ENCODE measurements around the gene SAMD8.

Gene SAMD8

GRCh38 chr10:75111365-75111906 lies at the start of gene SAMD8:
Gene SAMD8 (plus strand): TSS chr10:75111656. CDS start chr10:75150529, 38,873 bp downstream.
- DNase-seq (ENCODE audit: low spot score): peak; percentile 100

DNA sequence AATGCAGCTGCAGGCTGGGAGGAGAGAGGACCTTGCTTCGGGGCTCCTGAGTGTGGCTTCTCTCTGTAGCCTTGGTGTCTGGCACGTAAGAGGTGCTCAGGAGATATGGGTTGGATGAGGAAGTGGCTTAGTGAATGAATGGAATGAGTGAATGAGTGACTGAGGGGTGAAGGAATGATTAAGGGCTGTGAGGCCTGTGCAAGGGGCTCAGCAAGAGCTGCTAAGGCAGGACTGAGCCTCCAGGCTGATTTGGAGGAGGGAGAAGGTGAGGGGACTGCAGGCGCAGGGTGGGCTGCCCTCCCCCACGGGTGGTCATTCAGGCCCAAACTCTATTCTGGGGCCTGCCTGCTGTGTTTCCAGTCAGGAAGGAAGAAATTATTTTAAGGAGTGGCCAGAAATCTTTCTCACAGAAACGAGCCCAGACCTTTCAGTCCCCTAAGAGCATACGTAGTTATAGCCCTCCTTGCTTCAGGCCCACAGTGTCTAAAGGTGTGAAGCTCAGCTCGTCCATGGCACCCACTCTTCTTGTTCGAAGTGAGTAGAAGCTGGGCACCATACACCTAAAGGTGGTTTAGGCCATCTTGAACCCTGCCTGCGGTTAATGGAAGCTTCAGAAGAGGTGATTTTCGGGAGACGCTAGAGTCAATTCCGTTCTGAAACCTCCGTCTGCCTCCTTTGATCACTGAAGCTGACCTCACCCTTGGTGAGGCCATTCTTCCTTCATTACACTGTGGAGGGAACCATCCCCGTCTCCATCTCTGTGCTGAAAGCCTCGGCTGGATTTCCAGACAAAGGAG lies 49.5 kb upstream of the SAMD8 start:
- no peak for DNase-seq (ENCODE audit: low spot score)

DNA sequence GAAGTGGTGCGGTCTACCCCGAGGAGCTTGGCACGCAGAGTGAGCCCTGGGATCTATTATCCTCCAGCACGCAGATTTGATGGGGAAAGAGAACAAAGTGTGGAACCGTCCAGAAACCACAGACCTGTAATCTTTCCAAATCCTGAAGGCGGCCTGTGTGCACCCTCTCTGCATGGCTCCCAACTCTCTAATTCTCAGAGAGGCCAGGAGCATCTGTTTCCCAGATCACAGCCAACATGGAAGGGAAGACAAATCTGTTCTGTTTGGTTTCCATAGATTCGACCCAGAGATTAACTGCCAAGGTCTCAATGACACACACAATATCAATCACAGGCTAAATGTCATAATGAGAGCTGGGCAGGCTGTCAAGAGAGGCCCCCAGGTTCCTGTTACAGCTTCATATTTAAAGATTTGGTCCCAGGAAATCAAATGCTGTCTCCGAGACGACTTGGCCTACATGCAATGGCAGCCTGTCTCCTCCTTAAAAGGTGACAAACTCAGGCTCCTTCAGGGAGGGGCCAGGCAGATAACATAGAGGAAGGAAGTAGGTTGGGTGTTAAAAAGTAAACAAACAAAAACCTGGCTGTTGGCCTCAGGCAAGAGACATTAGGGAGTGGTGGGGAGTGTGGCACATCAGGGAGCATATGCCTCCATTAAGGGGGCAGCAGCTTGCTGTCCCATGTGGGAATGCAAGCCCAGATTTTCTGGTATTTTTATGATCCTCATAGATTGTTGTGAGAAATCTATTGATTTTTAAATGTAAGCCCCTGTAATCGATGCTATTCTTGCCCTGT lies 48.8 kb upstream of the SAMD8 start:
- DNase-seq (ENCODE audit: low spot score): peak; percentile 89

DNA sequence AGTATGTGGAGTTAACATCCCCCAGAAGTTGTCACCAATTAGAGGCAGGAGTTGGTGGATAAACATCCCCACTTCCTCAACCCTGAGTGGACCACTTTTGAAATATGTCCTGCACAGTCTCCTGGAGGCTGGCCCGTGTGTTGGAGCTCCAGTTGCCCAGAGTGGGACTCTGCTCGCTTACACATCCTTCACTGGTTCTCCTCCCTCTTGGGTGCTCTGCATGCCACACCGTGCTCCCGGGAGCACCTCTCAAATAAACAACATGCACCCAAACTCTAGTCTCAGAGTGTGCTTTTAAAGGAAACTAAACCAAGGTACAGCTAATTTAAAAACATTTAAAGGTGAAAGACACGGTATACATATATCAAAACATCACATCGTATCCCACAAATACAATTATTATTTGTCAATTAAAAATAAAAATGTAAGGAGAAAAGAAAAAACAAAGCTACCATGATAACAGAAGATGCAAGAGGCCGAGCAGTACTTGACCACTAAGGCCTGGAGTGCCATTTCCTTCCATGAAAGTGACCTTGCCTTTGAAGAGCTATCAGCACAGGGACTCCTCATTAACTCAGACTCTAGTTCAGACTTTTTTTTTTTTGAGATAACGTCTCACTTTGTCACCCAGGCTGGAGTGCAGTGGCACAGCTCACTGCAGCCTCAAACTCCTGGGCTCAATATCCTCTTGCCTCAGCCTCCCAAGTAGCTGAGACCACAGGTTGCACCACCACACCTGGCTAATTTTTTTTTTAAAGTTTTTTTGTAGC lies 47.8 kb upstream of the SAMD8 start:
- no peak for DNase-seq (ENCODE audit: low spot score)

- DNase-seq (ENCODE audit: low spot score): no peak
Measured at GRCh38 chr10:75065076-75065475, 46.4 kb upstream of the SAMD8 start.

GRCh38 chr10:75066271-75066670 lies 45.2 kb upstream of the SAMD8 start:
- DNase-seq (ENCODE audit: low spot score): no peak

DNA sequence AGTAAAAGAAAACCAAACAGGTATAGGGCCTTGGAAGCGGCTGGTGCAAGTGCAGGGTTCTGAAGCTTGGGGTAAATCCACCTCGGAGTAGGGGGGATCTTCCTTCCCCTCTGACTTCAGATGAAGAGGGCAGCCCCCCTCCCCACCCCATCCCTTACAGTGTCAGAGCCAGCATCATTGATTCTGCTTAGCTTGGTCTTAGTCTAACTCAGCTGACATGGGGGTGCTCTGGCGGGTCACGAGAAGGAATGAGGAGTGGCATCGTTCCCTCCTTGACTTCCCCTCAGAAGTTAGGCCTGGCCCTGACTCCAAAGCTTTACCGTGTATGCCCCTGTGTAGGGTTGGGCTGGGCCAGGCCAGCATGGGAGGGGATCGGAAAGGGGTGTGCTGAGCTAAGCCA lies 44.2 kb upstream of the SAMD8 start:
- no peak for DNase-seq (ENCODE audit: low spot score)

DNA sequence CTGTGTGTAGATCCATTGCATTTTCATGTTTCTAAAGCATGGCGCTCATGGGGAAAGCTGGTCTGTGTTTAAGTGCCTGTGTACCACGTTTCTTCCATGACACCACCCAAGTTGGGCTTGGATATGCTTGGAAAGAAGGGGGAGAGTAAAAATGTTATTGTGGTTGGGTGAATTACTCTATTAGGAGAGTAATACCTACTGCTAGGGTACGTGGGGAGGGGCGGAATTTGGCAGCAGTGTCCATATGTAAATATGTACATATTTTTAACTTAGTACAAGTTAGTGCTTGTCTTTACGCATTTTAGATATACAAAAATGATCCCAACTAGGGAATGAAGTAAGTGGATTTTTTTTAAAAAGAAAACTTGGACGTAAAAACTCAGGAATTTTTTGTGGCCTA lies 42.9 kb upstream of the SAMD8 start:
- no peak for DNase-seq (ENCODE audit: low spot score)

DNA sequence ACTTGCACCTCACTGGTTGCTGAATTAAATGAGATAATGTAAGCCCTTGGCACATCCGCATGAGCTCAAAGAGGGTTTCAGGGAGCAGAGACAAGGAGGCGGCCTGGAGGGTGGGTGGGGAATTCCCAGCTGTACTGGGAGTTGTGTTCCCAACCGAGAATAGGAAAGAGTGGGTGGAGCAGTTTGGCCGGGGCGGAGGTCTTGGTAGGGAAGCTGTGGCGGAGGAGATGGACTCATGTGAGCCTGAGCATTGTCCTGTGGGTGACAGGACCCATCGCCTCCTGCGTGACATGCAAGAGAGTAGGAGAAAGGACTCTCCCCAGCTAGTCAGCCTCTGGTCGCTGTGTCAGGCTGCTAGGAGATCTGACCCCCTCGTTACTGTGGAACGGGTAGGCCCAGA lies 41.0 kb upstream of the SAMD8 start:
- DNase-seq (ENCODE audit: low spot score): no peak

DNA sequence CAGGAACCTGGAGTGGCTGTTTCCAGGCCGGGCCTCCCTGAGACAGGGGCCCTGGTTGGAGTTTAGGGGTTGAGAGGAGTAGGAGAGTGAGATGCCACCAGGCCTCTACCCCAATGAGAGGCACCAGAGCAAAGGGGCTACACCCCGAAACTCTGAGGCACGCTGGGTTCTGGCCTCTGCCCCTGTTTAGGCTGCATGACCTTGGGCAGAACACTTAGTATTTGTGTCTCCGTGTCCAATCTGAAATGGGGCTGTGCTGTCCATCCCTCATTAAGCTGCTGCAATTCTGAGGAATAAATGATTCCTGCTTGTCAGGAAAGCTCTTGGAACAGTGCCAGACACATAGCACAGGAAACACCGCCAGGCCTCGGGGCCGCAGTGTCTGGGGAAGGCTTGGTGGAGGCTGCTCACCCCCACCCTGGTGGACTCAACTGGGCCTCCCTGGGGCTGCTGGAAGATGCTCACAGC lies 40.5 kb upstream of the SAMD8 start:
- DNase-seq (ENCODE audit: low spot score): no peak

- no peak for DNase-seq (ENCODE audit: low spot score)
Measured at GRCh38 chr10:75071756-75072155, 39.7 kb upstream of the SAMD8 start.

GRCh38 chr10:75072727-75073126 lies 38.7 kb upstream of the SAMD8 start:
- DNase-seq (ENCODE audit: low spot score): no peak

GRCh38 chr10:75073442-75073841 lies 38.0 kb upstream of the SAMD8 start:
- no peak for DNase-seq (ENCODE audit: low spot score)

DNA sequence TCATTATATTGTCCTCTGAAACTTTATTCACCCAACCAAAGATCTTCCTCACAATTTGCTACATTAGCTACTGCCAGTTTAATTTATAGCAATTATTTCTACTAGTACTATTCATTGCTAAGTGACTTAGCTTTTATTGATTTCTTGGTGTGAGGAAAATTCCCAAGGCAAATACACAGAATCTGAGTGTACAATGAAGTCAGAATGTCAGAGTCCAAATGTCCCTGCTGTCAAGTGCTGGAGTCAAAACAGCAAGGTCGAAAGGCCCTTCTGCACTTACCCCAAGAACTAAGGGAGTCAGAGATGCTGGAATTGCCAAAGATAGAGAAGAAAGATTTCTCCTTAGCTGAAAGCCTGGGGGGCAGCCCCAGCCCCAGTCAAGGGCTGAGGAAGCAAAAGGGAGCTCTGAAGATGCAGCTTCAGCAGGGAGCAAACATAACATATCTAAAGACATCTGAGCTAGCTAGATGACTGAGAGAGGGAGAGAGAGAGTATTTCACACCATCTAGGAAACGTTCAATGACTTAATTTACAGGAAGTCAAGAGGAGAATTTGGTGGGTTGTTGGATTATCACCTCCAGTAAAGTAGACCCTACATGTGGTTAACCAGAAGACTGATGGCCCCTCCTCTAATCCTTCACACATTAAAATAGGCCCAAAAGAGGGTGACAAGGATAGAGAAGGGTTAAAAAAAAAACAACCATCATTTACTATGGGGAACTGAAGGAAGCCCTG lies 36.6 kb upstream of the SAMD8 start:
- no peak for DNase-seq (ENCODE audit: low spot score)

DNA sequence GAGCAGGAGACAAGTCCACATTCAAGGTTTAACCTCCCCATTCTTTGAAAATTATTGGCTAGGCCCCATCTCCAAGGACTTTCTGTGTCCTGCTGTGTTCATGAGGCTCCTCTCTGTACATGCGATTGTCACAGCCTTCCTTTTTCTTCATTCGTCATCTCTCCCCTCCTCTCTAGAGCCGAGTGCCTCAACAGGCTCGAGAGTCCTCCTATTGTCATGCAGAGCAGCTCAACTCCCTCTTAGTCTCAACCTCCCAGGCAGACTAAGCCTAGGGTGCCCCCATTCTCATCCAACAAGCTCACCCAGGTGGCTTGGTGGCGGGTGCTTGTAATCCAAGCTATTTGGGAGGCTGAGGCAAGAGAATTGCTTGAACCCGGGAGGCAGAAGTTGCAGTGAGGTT lies 35.1 kb upstream of the SAMD8 start:
- no peak for DNase-seq (ENCODE audit: low spot score)

GRCh38 chr10:75079436-75080083 lies 31.9 kb upstream of the SAMD8 start:
- no peak for DNase-seq (ENCODE audit: low spot score)

- DNase-seq (ENCODE audit: low spot score): no peak
Measured at GRCh38 chr10:75080554-75080953, 30.9 kb upstream of the SAMD8 start.

DNA sequence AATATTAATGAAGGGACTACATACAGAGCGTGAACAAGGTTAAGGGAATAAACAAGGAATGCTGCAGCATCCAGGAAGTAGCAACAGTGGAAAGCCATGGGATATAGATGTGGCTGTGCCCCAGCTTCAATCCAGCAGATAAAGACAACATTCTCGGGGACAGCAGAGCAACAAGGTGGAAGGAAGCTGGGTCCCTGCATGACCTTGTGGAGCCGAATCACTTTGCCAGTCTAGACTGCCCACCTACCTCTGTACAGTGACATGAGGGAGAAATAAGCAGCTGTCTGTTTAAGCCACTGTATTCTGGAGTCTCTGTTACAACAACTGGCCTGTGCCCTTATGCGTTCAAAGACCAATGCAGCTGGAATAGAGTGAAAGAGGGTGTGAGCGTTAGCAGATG lies 30.1 kb upstream of the SAMD8 start:
- DNase-seq (ENCODE audit: low spot score): no peak

GRCh38 chr10:75083972-75084833 lies 27.3 kb upstream of the SAMD8 start:
- peak; percentile 44 for DNase-seq (ENCODE audit: low spot score)

DNA sequence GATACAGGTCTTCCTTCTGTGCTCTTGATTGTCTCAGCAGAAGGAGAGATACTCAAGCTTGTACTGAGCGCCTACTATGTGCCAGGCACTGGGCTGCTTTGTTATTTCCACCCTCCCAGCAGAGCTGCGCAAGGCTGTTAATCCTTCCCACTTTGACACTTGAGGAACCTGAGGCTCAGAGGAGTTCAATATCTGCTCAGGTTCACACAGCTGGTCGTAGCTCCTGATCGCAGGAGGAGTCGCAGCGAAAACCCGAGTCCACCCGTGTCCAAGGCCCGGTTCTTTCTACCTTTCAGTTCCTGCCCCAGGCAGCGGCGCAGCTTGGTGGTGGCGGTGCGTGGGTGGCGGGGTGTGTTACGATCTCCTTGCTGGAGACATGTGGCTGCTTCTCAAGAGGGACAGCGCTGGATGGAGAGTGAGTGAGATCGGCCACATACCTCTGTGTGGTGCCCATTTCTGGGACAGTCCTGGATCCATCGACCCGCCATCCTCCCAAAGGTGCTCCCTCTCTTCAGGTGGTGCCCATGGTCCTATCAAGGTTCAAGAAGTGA lies 26.5 kb upstream of the SAMD8 start:
- DNase-seq (ENCODE audit: low spot score): no peak
